SK-N-SH treated with all-trans-retinoic acid at 6 μM for 48 hours (cell line): ENCODE data around the gene ENTPD2.

Source experiments
- ARNTL ChIP-seq: fragments of 450-650 bp; formaldehyde crosslinking; IDR thresholded peaks from 2 replicates; pipeline ENCODE4 v1.5.0; 2020; ENCODE audit warnings: low read depth, mild to moderate bottlenecking, moderate library complexity, borderline replicate concordance
- CSRNP3 ChIP-seq: fragments of 250-450 bp; sonication (Bioruptor Pico); IDR thresholded peaks from 2 replicates; pipeline ENCODE4 v1.5.1; 2021; ENCODE audit warnings: mild to moderate bottlenecking, moderate library complexity
- SNAI2 ChIP-seq: fragments of 250-450 bp; sonication (Bioruptor Pico); IDR thresholded peaks from 2 replicates; pipeline ENCODE4 v1.5.0; 2020; ENCODE audit warnings: mild to moderate bottlenecking, moderate library complexity
- TCF4 ChIP-seq: fragments of 250-450 bp; sonication (Bioruptor Pico); IDR thresholded peaks from 2 replicates; pipeline ENCODE4 v1.8.0; 2021; ENCODE audit warnings: mild to moderate bottlenecking, moderate library complexity, borderline replicate concordance
- TOX ChIP-seq: fragments of 250-450 bp; sonication (Bioruptor Pico); IDR thresholded peaks from 2 replicates; pipeline ENCODE4 v1.8.0; 2021; ENCODE audit warnings: mild to moderate bottlenecking, moderate library complexity, borderline replicate concordance
- ZC3H10 ChIP-seq: fragments of 250-450 bp; sonication (Bioruptor Pico); IDR thresholded peaks from 2 replicates; pipeline ENCODE4 v1.5.1; 2021; ENCODE audit warnings: mild to moderate bottlenecking, moderate library complexity
- ZFP30 ChIP-seq: fragments of 450-650 bp; formaldehyde crosslinking; IDR thresholded peaks from 2 replicates; pipeline ENCODE4 v1.5.0; 2022; ENCODE audit warnings: mild to moderate bottlenecking, moderate library complexity
- TF ChIP-seq, protein P1 (sequence below): fragments of 250-450 bp; sonication (Bioruptor Pico); IDR thresholded peaks from 2 replicates; pipeline ENCODE4 v1.8.0; 2020; ENCODE audit warnings: mild to moderate bottlenecking, moderate library complexity, borderline replicate concordance

DNA sequence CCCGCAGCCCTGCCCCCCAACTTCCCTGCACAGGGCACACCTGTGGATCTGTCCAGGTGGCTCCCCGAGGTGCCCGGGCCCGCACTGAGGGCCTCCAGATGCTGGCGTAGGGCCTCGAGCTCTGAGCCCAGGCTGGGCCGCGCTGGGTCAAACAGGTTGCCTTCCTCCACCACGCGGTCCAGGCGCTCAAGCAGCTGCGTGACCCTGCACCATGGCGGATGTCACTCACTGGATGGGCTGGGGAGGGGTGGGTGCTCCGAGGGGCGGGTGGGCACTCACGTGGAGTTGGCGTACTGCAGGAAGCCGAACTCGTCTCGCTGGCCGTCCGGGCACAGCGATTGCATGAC is 31.2 kb downstream of the ENTPD2 start:
- TF ChIP-seq CSRNP3 (no peak), ARNTL (CRISPR knock-in tag) (no peak), SNAI2 (CRISPR knock-in tag) (no peak), ZFP30 (CRISPR knock-in tag) (no peak), TCF4 (CRISPR knock-in tag) (no peak), TOX (CRISPR knock-in tag) (no peak), ZC3H10 (no peak)
- TF ChIP-seq, protein P1, sequence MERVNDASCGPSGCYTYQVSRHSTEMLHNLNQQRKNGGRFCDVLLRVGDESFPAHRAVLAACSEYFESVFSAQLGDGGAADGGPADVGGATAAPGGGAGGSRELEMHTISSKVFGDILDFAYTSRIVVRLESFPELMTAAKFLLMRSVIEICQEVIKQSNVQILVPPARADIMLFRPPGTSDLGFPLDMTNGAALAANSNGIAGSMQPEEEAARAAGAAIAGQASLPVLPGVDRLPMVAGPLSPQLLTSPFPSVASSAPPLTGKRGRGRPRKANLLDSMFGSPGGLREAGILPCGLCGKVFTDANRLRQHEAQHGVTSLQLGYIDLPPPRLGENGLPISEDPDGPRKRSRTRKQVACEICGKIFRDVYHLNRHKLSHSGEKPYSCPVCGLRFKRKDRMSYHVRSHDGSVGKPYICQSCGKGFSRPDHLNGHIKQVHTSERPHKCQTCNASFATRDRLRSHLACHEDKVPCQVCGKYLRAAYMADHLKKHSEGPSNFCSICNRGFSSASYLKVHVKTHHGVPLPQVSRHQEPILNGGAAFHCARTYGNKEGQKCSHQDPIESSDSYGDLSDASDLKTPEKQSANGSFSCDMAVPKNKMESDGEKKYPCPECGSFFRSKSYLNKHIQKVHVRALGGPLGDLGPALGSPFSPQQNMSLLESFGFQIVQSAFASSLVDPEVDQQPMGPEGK (CRISPR knock-in tag): no peak
